HUDEP-2 (cell line): ENCODE data around the gene HEPN1.

Source experiments
- DNase-seq, 76 experiments: peaks; one replicate each; lab custom pipeline; 2025; ENCODE audit not compliant: unreplicated experiment in 76 of 76; lab: John Stamatoyannopoulos, UW

The HEPN1 gene

GRCh38 chr11:124898711-124899110 is 20.3 kb upstream of the HEPN1 start:
- no peak for DNase-seq

- DNase-seq, result no peak
Measured at GRCh38 chr11:124899383-124900145, 19.5 kb upstream of the HEPN1 start.

- no peak for DNase-seq
Measured at GRCh38 chr11:124900464-124900863, 18.6 kb upstream of the HEPN1 start.

GRCh38 chr11:124902616-124903015 is 16.4 kb upstream of the HEPN1 start:
- no peak for DNase-seq

GRCh38 chr11:124915541-124916369 is 3.3 kb upstream of the HEPN1 start:
- no peak for DNase-seq

GRCh38 chr11:124916370-124916710 is 2.7 kb upstream of the HEPN1 start:
- no peak for DNase-seq

GRCh38 chr11:124917115-124917637 is 1.9 kb upstream of the HEPN1 start:
- DNase-seq, result no peak

- DNase-seq, result no peak
Measured at GRCh38 chr11:124919898-124920297, 848 bp downstream of the HEPN1 start.

- no peak for DNase-seq
Measured at GRCh38 chr11:124920356-124920755, 1.3 kb downstream of the HEPN1 start.

- peak in 45 of 76 experiments; percentile 7 to 79 (median 46) for DNase-seq
Measured at GRCh38 chr11:124920870-124921609, 2.0 kb downstream of the HEPN1 start.

- no peak for DNase-seq
Measured at GRCh38 chr11:124922831-124923230, 3.8 kb downstream of the HEPN1 start.

GRCh38 chr11:124923296-124923695 is 4.2 kb downstream of the HEPN1 start:
- no peak for DNase-seq

- DNase-seq, result no peak
Measured at GRCh38 chr11:124928942-124929665, 10.1 kb downstream of the HEPN1 start.

GRCh38 chr11:124930799-124931198 is 11.7 kb downstream of the HEPN1 start:
- no peak for DNase-seq

- no peak for DNase-seq
Measured at GRCh38 chr11:124934862-124935547, 16.0 kb downstream of the HEPN1 start.

- DNase-seq, result no peak
Measured at GRCh38 chr11:124935548-124936514, 16.8 kb downstream of the HEPN1 start, which contains the start of gene HEPACAM. HEPACAM (minus strand) TSS chr11:124936047; CDS start chr11:124936006, 41 bp downstream.

- no peak for DNase-seq
Measured at GRCh38 chr11:124937336-124937935, 18.4 kb downstream of the HEPN1 start.

GRCh38 chr11:124938206-124938765 is 19.2 kb downstream of the HEPN1 start:
- no peak for DNase-seq
